ENCODE measurements around the gene OPCML. TPM values are rescaled to one million over a fixed set of nuclear protein-coding genes. Genes with fewer than 3 reads are reported as not detected.

The OPCML gene
- total and polyA plus RNA-seq, 2 donors (not counting 1 experiment from before 2014, with no cell fraction given), result not detected

- Histone ChIP-seq H3K79me2 (ENCODE audit: control insufficient read depth, insufficient read depth, low read length) (no peaks in the 10 kb centered on the region), H3K9ac (ENCODE audit: low read length) (no peak overlapping the region), H3K4me2 (replicated peaks; ENCODE audit: low read depth, low read length, poor library complexity, severe bottlenecking) (no peak overlapping the region), H4K20me1 (ENCODE audit: control insufficient read depth, insufficient read depth, low read length, poor library complexity, severe bottlenecking) (no peaks in the 10 kb centered on the region), H3K9me3 (ENCODE audit: control extremely low read depth in 1 of 3, control insufficient read depth in 2 of 3, insufficient read depth in 1 of 3, low read length in 2 of 3) (peaks cover 0 to 11% (median 0%) of the 10 kb centered on the region in 3 donors), H3K36me3 (replicated peaks in 1 of 2; ENCODE audit: control extremely low read depth in 1 of 2, control insufficient read depth in 1 of 2, extremely low read depth in 1 of 2, insufficient read depth in 2 of 2, low read length in 1 of 2) (no peaks in the 10 kb centered on the region), H3K4me1 (ENCODE audit: control insufficient read depth in 2 of 2, insufficient read depth in 2 of 2, low read length in 2 of 2) (no peaks in the 10 kb centered on the region), H3K4me3 (ENCODE audit: control extremely low read depth in 1 of 5, extremely low read depth in 1 of 5, insufficient read depth in 1 of 5, low read depth in 2 of 5, low read length in 4 of 5) (no peak overlapping the region), H3K27ac (ENCODE audit: low read length in 2 of 2) (no peak overlapping the region), H3K27me3 (replicated peaks in 1 of 4; ENCODE audit: control extremely low read depth in 1 of 4, control insufficient read depth in 3 of 4, insufficient read depth in 4 of 4, low read length in 3 of 4) (no peaks in the 10 kb centered on the region), H2AFZ (ENCODE audit: insufficient read depth, low read depth, low read length, poor library complexity, severe bottlenecking) (no peak overlapping the region)
- CTCF ChIA-PET, result no interaction called here
- WGBS (ENCODE audit: insufficient coverage), result 100% methylated on average over 3 of the region's 7 CpGs
- no peak for DNase-seq
- intact Hi-C loops (cut with micrococcal nuclease), result no loop called here
- H3K27me3 Mint-ChIP-seq, result no peaks in the 10 kb centered on the region
- H3K4me3 Mint-ChIP-seq, result no peak overlapping the region
- no peaks in the 10 kb centered on the region for H3K4me1 Mint-ChIP-seq
- ATAC-seq (ENCODE audit: low read depth), result no peak
- H3K27ac Mint-ChIP-seq, result no peak overlapping the region
- POLR2A ChIA-PET, result no interaction called here
- no peaks in the 10 kb centered on the region for H3K9me3 Mint-ChIP-seq (ENCODE audit: insufficient read depth)
- TF ChIP-seq EZH2 (IDR thresholded peaks at IDR 0.05; ENCODE audit: borderline replicate concordance, insufficient read depth, low read depth, low read length, poor library complexity, severe bottlenecking) (no peak), CTCF (IDR thresholded peaks at IDR 0.05) (no peak)
These were observed 621.1 kb downstream of the OPCML start for GRCh38 chr11:132911186-132911585.

GRCh38 chr11:132910011-132910760 is 622.1 kb downstream of the OPCML start:
- Histone ChIP-seq H3K36me3 (replicated peaks in 1 of 2; ENCODE audit: control extremely low read depth in 1 of 2, control insufficient read depth in 1 of 2, extremely low read depth in 1 of 2, insufficient read depth in 2 of 2, low read length in 1 of 2) (no peaks in the 10 kb centered on the region), H3K79me2 (ENCODE audit: control insufficient read depth, insufficient read depth, low read length) (no peaks in the 10 kb centered on the region), H3K4me1 (ENCODE audit: control insufficient read depth in 2 of 2, insufficient read depth in 2 of 2, low read length in 2 of 2) (no peaks in the 10 kb centered on the region), H3K27ac (ENCODE audit: low read length in 2 of 2) (no peak overlapping the region), H2AFZ (ENCODE audit: insufficient read depth, low read depth, low read length, poor library complexity, severe bottlenecking) (no peak overlapping the region), H3K9ac (ENCODE audit: low read length) (no peak overlapping the region), H3K9me3 (ENCODE audit: control extremely low read depth in 1 of 3, control insufficient read depth in 2 of 3, insufficient read depth in 1 of 3, low read length in 2 of 3) (peaks cover 0 to 11% (median 0%) of the 10 kb centered on the region in 3 donors), H3K27me3 (replicated peaks in 1 of 4; ENCODE audit: control extremely low read depth in 1 of 4, control insufficient read depth in 3 of 4, insufficient read depth in 4 of 4, low read length in 3 of 4) (no peaks in the 10 kb centered on the region), H3K4me3 (ENCODE audit: control extremely low read depth in 1 of 5, extremely low read depth in 1 of 5, insufficient read depth in 1 of 5, low read depth in 2 of 5, low read length in 4 of 5) (no peak overlapping the region), H3K4me2 (replicated peaks; ENCODE audit: low read depth, low read length, poor library complexity, severe bottlenecking) (no peak overlapping the region), H4K20me1 (ENCODE audit: control insufficient read depth, insufficient read depth, low read length, poor library complexity, severe bottlenecking) (no peaks in the 10 kb centered on the region)
- H3K4me1 Mint-ChIP-seq, result no peaks in the 10 kb centered on the region
- H3K9me3 Mint-ChIP-seq (ENCODE audit: insufficient read depth), result no peaks in the 10 kb centered on the region
- no peak for TF ChIP-seq EZH2 (IDR thresholded peaks at IDR 0.05; ENCODE audit: borderline replicate concordance, insufficient read depth, low read depth, low read length, poor library complexity, severe bottlenecking)
- TF ChIP-seq CTCF (IDR thresholded peaks at IDR 0.05), result no peak
- no peak for ATAC-seq (ENCODE audit: low read depth)
- ChIA-PET CTCF (no interaction called here), POLR2A (no interaction called here)
- DNase-seq, result no peak
- no peak overlapping the region for H3K27ac Mint-ChIP-seq
- WGBS (ENCODE audit: insufficient coverage), result 85% methylated on average over 12 of the region's 18 CpGs
- intact Hi-C loops (cut with micrococcal nuclease), result no loop called here
- H3K27me3 Mint-ChIP-seq, result no peaks in the 10 kb centered on the region
- H3K4me3 Mint-ChIP-seq, result no peak overlapping the region
